GM12801 (cell line): Measurements from ENCODE around the gene RACGAP1.

Source experiments
- TF ChIP-seq, protein P1 (sequence below): IDR thresholded peaks from one replicate; pipeline ENCODE4 v1.5.1; 2011; ENCODE audit warnings: control low read depth; ENCODE audit not compliant: insufficient read length; ENCODE audit errors: extremely low read depth

The RACGAP1 gene

DNA sequence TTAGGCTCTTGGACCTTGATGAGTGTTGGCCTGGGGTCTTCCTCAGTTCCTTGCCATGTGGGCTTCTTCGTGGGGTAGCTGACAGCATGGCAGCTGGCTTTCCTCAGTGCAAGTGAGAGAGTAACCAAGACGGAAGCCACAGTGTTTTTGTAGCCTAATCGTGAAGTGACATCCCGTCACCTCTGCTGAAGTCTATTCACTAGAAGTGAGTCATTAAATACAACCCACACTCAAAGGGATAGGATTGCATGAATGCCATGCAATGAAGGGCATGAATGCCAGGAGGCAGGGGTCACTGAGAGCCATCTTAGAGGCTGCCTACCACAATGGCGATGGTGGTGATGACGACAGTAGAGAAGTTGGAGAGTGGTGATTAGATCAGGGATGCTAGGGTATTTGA is 18.6 kb upstream of the RACGAP1 start:
- TF ChIP-seq, protein P1, sequence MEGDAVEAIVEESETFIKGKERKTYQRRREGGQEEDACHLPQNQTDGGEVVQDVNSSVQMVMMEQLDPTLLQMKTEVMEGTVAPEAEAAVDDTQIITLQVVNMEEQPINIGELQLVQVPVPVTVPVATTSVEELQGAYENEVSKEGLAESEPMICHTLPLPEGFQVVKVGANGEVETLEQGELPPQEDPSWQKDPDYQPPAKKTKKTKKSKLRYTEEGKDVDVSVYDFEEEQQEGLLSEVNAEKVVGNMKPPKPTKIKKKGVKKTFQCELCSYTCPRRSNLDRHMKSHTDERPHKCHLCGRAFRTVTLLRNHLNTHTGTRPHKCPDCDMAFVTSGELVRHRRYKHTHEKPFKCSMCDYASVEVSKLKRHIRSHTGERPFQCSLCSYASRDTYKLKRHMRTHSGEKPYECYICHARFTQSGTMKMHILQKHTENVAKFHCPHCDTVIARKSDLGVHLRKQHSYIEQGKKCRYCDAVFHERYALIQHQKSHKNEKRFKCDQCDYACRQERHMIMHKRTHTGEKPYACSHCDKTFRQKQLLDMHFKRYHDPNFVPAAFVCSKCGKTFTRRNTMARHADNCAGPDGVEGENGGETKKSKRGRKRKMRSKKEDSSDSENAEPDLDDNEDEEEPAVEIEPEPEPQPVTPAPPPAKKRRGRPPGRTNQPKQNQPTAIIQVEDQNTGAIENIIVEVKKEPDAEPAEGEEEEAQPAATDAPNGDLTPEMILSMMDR: no peak

DNA sequence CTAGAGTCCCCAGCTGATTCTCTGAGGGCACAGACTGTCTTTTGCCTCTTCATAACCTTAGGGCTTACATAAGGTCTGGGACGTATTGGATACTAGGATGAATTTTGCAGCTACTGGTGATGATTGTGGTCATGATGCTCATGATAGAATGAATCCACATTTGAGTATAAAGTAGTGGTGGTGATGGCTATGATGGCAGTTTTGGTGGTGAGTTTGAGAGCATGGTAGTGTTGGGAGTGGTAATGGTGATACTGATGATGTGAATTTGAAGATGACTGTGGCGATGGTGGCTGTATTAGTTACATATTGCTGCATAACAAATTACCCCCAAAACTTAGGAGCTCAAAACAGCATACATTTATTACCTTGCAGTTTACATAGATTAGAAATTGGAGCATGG is 18.0 kb upstream of the RACGAP1 start:
- TF ChIP-seq, protein P1: no peak

DNA sequence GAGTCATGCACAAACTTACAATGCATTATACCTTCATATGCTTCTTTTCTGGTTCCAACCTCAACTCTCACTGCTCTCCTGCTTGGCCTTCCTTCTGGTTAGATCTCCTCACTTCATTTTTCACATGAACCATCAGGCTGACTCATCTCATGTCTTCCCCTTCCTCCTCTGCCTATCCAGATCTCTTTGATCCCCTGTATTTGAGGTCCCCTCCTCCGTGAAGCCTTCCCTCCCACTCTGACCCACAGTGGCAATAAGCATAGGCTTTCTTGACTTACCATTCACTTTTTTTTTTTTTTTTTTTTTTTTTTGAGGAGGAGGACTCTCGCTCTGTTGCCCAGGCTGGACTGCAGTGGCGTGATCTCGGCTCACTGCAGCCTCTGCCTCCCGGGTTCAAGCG is 17.4 kb upstream of the RACGAP1 start:
- TF ChIP-seq, protein P1: no peak

DNA sequence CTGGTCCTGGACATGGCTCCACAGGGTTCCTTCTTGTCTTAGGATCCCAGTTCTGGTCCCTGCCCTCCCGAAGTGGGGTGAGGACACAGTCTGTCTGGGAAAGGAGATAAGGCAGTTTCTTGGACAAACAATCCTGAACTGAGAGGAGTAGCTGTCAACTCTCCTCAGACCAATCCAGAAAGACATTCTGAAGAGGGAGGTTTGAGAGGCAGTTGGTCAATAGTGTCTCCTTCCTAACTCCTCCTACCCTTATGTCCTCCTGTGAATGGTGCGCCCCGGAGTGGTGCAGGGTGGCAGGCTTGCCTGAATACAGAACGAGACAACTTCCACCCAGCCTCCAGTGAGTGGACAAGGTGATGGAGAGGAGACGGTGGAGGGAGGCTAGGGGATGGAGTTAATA is 16.7 kb upstream of the RACGAP1 start:
- TF ChIP-seq, protein P1: no peak

GRCh38 chr12:50041062-50041860 is 16.0 kb upstream of the RACGAP1 start:
- TF ChIP-seq, protein P1: no peak

- TF ChIP-seq, protein P1: no peak
Observed at GRCh38 chr12:50040657-50041056, 15.4 kb upstream of the RACGAP1 start.

- TF ChIP-seq, protein P1: no peak
Observed at GRCh38 chr12:50039151-50039835, 14.0 kb upstream of the RACGAP1 start.
